ENCODE data around the gene NUDT4B. TPM values are rescaled to one million over a fixed set of nuclear protein-coding genes. Genes with fewer than 3 reads are reported as not detected.
"Not testable (repeated sequence)": the region's sequence is repeated elsewhere in the genome, so short reads cannot be mapped to it uniquely, and the experiment has no call there.

Gene NUDT4B
- total RNA-seq, 1 donor from 2014 or later: 1.3 TPM

DNA sequence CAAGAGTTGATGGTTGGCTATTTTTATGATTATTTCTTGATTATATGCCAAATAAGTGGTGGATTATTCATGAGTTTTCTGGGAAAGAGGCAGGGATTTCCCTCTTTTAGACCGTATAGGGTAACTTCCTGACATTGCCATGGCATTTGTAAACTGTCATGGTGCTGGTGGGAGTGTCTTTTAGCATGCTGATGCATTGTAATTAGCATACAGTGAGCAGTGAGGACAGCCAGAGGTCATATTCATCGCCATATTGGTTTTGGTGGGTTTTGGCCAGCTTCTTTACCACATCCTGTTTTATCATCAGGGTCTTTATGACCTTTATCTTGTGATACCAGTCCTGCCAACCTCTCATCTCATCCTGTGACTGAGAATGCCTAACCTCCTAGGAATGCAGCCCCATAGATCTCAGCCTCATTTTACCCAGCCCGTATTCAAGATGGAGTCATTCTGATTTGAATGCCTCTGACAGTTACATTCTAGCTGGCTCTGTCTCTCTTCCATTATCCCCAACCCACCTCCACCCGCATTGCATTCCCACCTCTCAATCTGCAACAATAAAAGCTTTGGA lies 45.3 kb downstream of the NUDT4B start:
- H3K4me3 Mint-ChIP-seq; DNase-seq (ENCODE audit: extremely low spot score, unreplicated experiment); H3K27me3 Mint-ChIP-seq; H3K27ac Mint-ChIP-seq; H3K9me3 Mint-ChIP-seq; H3K36me3 Mint-ChIP-seq; H3K4me1 Mint-ChIP-seq (ENCODE audit: unreplicated experiment): not testable (repeated sequence)

Other genes with a start within 250 kb of the NUDT4B start
- 16.8 and 25.7 TPM in 2 replicates for gene NBPF14, start 152.8 kb upstream of the NUDT4B start, total RNA-seq (ENCODE audit: low replicate concordance)
- 42.8 and 52.2 TPM in 2 replicates for gene PDE4DIP, start 95.7 kb downstream of the NUDT4B start, total RNA-seq (ENCODE audit: low replicate concordance)